Measurements from ENCODE around the gene GIGYF2.

DNA sequence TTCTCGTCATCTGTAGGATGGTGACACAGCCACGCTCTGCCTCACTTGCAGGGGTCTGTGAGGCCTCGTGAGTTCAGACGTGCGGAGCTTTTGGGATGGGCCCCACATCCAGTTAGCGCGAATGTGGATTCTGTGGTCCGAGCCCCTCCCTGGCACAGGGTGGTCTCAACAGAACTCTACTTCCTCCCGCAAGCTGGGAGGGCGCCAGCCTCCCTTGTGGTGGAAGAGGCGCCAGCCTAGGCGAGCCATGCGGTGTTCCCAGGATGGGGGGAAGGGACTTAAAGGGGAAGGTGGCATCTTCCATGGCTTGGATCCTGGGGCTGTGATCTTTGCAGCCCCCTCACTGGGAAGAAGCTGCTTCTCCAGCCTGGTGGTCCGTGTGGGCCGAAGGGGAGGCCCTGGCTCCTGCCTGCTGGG, 174.3 kb downstream of the GIGYF2 start:
- TF ChIP-seq, protein P1, sequence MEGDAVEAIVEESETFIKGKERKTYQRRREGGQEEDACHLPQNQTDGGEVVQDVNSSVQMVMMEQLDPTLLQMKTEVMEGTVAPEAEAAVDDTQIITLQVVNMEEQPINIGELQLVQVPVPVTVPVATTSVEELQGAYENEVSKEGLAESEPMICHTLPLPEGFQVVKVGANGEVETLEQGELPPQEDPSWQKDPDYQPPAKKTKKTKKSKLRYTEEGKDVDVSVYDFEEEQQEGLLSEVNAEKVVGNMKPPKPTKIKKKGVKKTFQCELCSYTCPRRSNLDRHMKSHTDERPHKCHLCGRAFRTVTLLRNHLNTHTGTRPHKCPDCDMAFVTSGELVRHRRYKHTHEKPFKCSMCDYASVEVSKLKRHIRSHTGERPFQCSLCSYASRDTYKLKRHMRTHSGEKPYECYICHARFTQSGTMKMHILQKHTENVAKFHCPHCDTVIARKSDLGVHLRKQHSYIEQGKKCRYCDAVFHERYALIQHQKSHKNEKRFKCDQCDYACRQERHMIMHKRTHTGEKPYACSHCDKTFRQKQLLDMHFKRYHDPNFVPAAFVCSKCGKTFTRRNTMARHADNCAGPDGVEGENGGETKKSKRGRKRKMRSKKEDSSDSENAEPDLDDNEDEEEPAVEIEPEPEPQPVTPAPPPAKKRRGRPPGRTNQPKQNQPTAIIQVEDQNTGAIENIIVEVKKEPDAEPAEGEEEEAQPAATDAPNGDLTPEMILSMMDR (IDR thresholded peaks at IDR 0.05; ENCODE audit: low read depth, low read length, missing input control): no peak
- TF ChIP-seq, protein P2, sequence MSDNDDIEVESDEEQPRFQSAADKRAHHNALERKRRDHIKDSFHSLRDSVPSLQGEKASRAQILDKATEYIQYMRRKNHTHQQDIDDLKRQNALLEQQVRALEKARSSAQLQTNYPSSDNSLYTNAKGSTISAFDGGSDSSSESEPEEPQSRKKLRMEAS (IDR thresholded peaks at IDR 0.05): no peak
- no peak for TF ChIP-seq TAF1 (conservative IDR thresholded peaks at IDR 0.05)
- TF ChIP-seq JUND (IDR thresholded peaks at IDR 0.05): no peak
- no peak for TF ChIP-seq SP1 (IDR thresholded peaks at IDR 0.05)
- TF ChIP-seq EGR1 (IDR thresholded peaks at IDR 0.05; ENCODE audit: low read depth in 2 of 2): no peak
- no peak for TF ChIP-seq YY1 (IDR thresholded peaks at IDR 0.05)
- TF ChIP-seq, protein P3, sequence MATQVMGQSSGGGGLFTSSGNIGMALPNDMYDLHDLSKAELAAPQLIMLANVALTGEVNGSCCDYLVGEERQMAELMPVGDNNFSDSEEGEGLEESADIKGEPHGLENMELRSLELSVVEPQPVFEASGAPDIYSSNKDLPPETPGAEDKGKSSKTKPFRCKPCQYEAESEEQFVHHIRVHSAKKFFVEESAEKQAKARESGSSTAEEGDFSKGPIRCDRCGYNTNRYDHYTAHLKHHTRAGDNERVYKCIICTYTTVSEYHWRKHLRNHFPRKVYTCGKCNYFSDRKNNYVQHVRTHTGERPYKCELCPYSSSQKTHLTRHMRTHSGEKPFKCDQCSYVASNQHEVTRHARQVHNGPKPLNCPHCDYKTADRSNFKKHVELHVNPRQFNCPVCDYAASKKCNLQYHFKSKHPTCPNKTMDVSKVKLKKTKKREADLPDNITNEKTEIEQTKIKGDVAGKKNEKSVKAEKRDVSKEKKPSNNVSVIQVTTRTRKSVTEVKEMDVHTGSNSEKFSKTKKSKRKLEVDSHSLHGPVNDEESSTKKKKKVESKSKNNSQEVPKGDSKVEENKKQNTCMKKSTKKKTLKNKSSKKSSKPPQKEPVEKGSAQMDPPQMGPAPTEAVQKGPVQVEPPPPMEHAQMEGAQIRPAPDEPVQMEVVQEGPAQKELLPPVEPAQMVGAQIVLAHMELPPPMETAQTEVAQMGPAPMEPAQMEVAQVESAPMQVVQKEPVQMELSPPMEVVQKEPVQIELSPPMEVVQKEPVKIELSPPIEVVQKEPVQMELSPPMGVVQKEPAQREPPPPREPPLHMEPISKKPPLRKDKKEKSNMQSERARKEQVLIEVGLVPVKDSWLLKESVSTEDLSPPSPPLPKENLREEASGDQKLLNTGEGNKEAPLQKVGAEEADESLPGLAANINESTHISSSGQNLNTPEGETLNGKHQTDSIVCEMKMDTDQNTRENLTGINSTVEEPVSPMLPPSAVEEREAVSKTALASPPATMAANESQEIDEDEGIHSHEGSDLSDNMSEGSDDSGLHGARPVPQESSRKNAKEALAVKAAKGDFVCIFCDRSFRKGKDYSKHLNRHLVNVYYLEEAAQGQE (IDR thresholded peaks at IDR 0.05): no peak
- TF ChIP-seq RAD21 (IDR thresholded peaks at IDR 0.05): no peak
- TF ChIP-seq, protein P4, sequence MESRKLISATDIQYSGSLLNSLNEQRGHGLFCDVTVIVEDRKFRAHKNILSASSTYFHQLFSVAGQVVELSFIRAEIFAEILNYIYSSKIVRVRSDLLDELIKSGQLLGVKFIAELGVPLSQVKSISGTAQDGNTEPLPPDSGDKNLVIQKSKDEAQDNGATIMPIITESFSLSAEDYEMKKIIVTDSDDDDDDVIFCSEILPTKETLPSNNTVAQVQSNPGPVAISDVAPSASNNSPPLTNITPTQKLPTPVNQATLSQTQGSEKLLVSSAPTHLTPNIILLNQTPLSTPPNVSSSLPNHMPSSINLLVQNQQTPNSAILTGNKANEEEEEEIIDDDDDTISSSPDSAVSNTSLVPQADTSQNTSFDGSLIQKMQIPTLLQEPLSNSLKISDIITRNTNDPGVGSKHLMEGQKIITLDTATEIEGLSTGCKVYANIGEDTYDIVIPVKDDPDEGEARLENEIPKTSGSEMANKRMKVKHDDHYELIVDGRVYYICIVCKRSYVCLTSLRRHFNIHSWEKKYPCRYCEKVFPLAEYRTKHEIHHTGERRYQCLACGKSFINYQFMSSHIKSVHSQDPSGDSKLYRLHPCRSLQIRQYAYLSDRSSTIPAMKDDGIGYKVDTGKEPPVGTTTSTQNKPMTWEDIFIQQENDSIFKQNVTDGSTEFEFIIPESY (IDR thresholded peaks at IDR 0.05): no peak
- TF ChIP-seq GABPA (IDR thresholded peaks at IDR 0.05 in 1 of 2, conservative IDR thresholded peaks at IDR 0.05 in 1 of 2): no peak
